ENCODE data around the gene LDAH. TPM values are rescaled to one million over a fixed set of nuclear protein-coding genes. Genes with fewer than 3 reads are reported as not detected.

Gene LDAH
- total RNA-seq, 1 experiment from 2014 or later, result 15.2 TPM

- no peaks in the 10 kb centered on the region for H3K23me2 ChIP-seq (ENCODE audit: insufficient read length, low read depth, low read length, poor library complexity, severe bottlenecking)
- no peak overlapping the region for H3K23ac ChIP-seq (ENCODE audit: insufficient read length, low read depth, low read length)
- H3K79me2 ChIP-seq (ENCODE audit: insufficient read depth, low read length), result no peaks in the 10 kb centered on the region
- H2BK12ac ChIP-seq (ENCODE audit: insufficient read length, low read depth, low read length), result no peak overlapping the region
- TF ChIP-seq CTCF (conservative IDR thresholded peaks at IDR 0.05), result no peak
- H3K18ac ChIP-seq (ENCODE audit: insufficient read length, low read depth, low read length), result no peak overlapping the region
- H3K14ac ChIP-seq (ENCODE audit: insufficient read depth, low read length), result no peak overlapping the region
- Mint-ChIP-seq H3K27me3 (ENCODE audit: low read depth) (no peaks in the 10 kb centered on the region), H3K36me3 (ENCODE audit: insufficient read depth in 1 of 3, low read depth in 3 of 3) (no peaks in the 10 kb centered on the region; a peak in 1 of 7 replicates), H3K27ac (no peak overlapping the region), H3K4me3 (no peak overlapping the region), H3K4me1 (peaks cover 0 to 3% of the 10 kb centered on the region in 2 experiments; a peak in 2 of 4 replicates), H3K9me3 (no peaks in the 10 kb centered on the region)
- no peak overlapping the region for H2BK5ac ChIP-seq (ENCODE audit: insufficient read length, low read length)
- H4K20me1 ChIP-seq (ENCODE audit: control insufficient read depth, insufficient read depth, insufficient read length), result no peaks in the 10 kb centered on the region
- H3K79me1 ChIP-seq (ENCODE audit: insufficient read depth, low read depth, low read length, poor library complexity, severe bottlenecking), result peaks cover 3% of the 10 kb centered on the region
- H2BK120ac ChIP-seq (ENCODE audit: low read depth, low read length, poor library complexity, severe bottlenecking), result no peak overlapping the region
- no peak overlapping the region for H2AFZ ChIP-seq (ENCODE audit: low read length)
- no peaks in the 10 kb centered on the region for H3K9me3 ChIP-seq (ENCODE audit: control insufficient read depth, low read depth, low read length)
- no peak overlapping the region for H4K91ac ChIP-seq (ENCODE audit: insufficient read length, low read depth, low read length)
- H3K4ac ChIP-seq (ENCODE audit: low read depth, low read length), result no peak overlapping the region
- no peak overlapping the region for H2BK20ac ChIP-seq (ENCODE audit: low read depth, low read length, poor library complexity, severe bottlenecking)
- H3K27ac ChIP-seq (ENCODE audit: insufficient read length, low read depth, low read length), result no peak overlapping the region
- H3K27me3 ChIP-seq (ENCODE audit: insufficient read depth, low read length), result no peaks in the 10 kb centered on the region
- no peak overlapping the region for H2AK5ac ChIP-seq (ENCODE audit: insufficient read length, low read length)
- no peak overlapping the region for H2BK15ac ChIP-seq (ENCODE audit: low read depth, low read length)
- no peak overlapping the region for H3K9ac ChIP-seq (ENCODE audit: extremely low read depth, insufficient read length, low read length)
- H3K4me1 ChIP-seq (ENCODE audit: insufficient read depth, low read length), result no peaks in the 10 kb centered on the region
- no peak for DNase-seq
- no peak overlapping the region for H3T11ph ChIP-seq (ENCODE audit: low read length)
- no peak overlapping the region for H3K56ac ChIP-seq (ENCODE audit: insufficient read length, low read depth, low read length)
- H4K8ac ChIP-seq (replicated peaks; ENCODE audit: insufficient read length, low read depth, low read length), result no peak overlapping the region
- no peak overlapping the region for H4K5ac ChIP-seq (ENCODE audit: insufficient read length, low read depth, low read length)
- H3K4me2 ChIP-seq (ENCODE audit: insufficient read depth, insufficient read length, low read length), result no peak overlapping the region
Observed at GRCh38 chr2:20723543-20723942, 99.4 kb downstream of the LDAH start.
